HG02678 (cell line): ENCODE results near the gene FASTKD1.
A peak's percentile ranks its signal among the peaks of the same experiment; 100 is the strongest.

Experiments used
- ATAC-seq: cut with Tn5 transposase; IDR thresholded peaks from one replicate; pipeline ENCODE4 v1.9.1; 2021; ENCODE audit warnings: mild to moderate bottlenecking, moderate library complexity; ENCODE audit not compliant: unreplicated experiment

FASTKD1 gene

DNA sequence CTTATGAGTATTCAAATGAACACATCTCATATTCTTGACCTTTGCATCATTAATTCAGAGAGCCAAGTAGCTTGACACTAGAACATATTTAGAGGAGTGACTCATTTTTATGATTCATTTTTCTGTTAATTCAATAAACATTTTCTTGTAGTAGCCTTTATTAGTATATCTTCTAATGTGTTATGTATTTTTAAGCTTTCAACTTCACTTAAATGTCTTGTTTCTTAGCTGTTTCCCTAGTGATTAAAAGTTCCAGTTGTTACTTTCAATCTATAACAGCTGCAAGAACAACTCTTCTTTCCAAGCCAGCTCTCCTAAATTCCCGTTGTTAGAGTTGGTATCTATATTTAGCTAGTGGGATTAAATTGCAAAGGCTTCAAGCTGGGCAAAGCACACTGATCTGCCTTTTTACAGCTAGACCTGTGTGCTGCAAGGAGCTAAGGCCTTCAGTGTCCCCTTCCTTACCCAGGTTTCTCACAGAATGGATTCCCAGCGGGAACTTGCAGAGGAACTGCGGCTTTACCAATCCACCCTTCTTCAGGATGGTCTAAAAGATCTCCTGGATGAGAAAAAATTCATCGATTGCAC is 64.3 kb downstream of the FASTKD1 start, which contains the start of gene KLHL41:
Gene KLHL41, plus strand, starts transcription at position 405 of the 588 bp plus-strand sequence. Its CDS starts 77 bp downstream, at position 482.
- ATAC-seq, result no peak

GRCh38 chr2:169507698-169508097 is 66.0 kb downstream of the FASTKD1 start:
- ATAC-seq, result no peak

- no peak for ATAC-seq
Measured at GRCh38 chr2:169504651-169505050, 69.0 kb downstream of the FASTKD1 start.

- no peak for ATAC-seq
Measured at GRCh38 chr2:169495310-169495928, 78.2 kb downstream of the FASTKD1 start.

DNA sequence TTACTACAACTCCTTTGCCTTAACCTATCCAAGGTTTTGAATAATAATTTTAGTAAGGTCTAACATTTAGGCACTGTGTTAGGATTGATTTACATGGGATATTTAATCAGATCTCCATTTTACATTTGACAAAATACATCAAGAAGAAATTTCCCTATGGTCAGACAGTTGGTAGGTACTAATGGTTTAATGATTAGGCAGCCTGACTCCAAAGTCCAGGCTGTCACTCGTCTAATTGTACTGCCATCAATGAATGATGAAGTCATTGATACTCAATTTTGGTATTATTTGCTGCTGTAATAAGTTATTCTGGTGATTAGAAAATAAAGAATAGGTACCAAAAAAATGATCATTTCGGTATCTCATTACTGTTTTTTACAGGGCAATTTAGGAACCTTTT is 80.3 kb downstream of the FASTKD1 start:
- no peak for ATAC-seq

GRCh38 chr2:169491378-169491777 is 82.3 kb downstream of the FASTKD1 start:
- no peak for ATAC-seq

DNA sequence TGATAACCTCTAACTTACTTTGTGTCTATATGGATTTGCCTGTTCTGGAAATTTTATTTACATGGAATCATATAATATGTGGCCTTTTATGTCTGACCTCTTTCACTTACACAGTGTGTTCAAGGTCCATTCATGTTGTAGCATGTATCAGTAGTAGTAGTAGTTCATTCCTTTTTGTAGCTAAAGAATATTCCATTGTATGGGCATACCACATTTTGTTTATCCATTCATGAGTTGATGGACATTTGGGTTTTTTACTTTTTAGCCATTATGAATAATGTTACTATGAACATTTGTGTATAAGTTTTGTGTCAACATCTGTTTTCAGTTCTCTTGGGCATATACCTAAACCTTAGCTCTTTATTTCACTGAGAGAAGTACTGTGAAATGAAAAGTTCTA is 82.8 kb downstream of the FASTKD1 start:
- no peak for ATAC-seq

- ATAC-seq, result no peak
Measured at GRCh38 chr2:169486487-169486886, 87.2 kb downstream of the FASTKD1 start.

- ATAC-seq, result no peak
Measured at GRCh38 chr2:169485650-169486138, 88.0 kb downstream of the FASTKD1 start.

DNA sequence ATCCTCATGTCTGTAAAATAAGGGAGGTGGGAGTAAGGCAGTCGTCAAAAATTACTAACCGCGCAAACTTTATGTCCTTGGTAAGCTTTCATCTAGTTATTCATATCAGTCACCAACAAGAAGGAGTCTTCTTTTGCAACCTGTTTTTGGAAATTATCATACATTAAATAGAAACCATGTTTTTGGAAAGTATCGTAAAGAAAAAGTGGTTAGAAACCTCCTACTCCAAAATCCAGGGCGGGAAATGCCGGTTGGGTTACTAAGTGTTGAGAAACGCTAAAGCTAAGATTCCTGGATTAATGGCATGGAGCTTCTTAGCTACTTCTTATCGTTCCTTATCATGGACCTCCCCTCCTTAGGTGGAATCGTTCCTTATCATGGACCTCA is 93.6 kb downstream of the FASTKD1 start:
- ATAC-seq, result peak; percentile 3
